ELR (cell line): ENCODE measurements around the gene NCOA3.

Experiments
- DNase-seq: peaks from one replicate; pipeline ENCODE4 v3.0.0-alpha.2; 2015; ENCODE audit warnings: low read depth

Gene NCOA3

DNA sequence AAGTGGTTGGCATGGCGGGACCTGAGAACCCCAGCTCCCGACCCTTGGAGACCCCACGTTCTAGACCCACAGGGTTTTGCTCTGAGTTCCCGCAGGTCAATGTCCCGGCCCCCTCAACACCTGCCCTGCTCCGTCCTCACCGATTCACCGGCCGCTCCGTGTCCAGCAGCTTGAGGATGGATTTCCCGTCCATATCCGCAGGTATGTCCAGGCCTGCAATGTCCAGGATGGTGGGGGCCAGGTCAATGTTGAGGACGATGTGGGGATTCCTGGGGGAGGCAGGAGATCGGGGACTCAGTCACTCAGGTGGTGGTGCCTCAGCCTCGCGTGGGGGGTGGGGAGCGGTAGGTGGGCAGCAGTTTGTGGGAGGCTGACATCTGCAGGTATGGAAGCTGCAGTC is 176.8 kb downstream of the NCOA3 start:
- no peak for DNase-seq

DNA sequence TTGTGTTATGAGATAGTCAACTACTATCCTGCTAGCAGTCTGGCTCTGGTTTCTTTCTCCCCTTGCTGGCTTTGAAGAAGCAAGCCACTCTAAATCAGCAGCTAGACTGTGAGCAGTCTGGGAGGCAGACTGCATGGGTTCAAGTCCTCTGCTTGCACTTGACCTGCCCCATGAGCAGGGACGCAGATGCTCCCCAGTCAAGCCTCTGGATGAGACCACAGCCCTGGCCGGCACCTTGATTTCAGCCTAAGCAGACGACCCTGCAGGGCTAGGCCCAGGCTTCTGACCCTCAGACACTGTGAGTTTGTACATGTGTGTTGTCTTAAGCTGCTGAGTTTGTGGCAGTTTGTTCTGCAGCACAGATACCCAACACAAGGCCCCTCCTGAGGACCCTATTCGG is 177.8 kb downstream of the NCOA3 start:
- DNase-seq, result no peak

DNA sequence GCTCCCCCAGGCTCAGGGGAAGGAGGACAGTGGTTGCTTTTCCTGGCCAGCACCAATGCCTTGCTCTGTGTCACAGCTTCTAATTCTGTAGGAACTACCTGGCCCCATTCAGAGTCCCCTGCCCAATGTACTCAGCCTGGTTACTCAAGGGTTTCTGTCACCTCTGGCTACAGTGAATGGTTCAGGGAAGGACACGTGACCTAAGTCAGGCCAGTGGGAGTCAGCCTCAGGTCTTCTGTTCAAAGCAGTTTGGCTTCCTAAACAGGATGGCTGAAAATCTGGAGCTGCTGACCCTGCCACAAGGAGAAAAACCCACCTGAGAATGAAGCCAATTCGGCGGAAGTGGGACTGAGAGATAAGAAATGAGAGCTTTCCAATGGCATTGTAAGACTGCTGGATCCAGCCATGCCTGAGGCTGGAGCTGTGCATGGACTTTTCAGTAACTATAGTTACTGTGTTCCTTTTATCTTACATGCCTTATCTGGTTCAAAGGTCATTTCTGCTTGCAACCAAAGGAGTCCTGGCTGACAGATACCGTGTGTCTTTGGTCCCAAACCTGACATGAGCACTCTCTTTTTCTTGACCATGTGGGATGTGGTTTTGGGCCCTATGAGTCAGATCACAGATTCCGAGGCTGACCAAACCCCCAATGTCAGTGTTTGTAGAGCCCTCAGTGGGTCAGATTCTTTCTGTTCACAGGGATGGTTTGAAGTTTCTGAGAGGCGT is 179.3 kb downstream of the NCOA3 start:
- peak; percentile 42 for DNase-seq

DNA sequence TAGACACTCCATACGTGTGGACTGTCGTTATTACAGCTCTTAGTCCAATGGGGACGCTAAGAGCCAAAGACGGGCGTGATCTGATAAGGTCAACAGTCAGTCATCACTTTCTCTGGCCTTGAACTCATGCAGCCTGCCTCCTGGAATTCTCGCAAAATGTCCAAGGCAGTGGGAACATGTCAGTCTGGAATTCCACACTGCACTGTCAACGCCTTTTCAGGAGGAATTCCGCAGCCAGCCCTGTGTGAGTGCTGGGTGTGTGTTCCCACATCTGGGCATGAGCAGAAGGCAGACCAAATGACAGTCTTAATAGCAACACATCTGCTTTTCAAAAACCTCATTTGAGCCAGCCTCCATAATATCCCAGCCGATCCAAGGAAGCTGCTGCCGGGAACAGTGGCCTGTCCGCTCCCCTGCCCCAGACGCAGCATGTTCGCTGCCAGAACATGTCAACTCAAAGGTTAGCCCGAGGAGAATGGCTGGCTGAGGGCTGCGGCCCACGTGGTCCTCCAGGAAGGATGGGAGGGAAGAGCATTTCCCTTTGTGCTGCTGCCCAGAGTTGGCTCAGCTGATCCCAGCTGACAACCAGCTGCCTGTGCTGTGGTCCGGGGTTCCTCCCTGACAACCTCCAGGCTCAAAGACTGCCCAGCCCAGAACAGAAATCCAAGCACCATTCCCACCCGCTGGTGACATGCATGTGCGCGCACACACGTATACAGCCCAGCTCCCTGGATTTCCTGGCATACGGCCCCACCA is 180.5 kb downstream of the NCOA3 start:
- no peak for DNase-seq

DNA sequence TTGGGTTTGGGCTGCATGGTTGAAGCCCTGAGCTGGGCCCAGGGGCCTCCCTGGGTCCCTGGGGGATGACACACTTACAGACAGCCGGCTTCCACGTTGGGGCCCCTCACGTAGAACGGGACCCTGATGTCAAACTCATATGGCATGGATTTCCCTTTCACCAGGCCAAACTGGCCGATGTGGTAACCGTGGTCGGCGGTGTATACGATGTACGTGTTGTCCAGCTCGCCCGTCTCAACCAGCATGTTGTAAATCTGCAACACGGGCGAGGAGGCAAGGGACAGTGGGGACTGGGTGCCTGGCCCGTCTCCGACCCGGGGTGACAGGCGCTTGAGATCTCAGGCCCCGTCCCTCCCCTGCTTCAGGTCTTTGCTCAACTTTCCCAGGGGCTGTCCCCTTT is 181.2 kb downstream of the NCOA3 start:
- no peak for DNase-seq

DNA sequence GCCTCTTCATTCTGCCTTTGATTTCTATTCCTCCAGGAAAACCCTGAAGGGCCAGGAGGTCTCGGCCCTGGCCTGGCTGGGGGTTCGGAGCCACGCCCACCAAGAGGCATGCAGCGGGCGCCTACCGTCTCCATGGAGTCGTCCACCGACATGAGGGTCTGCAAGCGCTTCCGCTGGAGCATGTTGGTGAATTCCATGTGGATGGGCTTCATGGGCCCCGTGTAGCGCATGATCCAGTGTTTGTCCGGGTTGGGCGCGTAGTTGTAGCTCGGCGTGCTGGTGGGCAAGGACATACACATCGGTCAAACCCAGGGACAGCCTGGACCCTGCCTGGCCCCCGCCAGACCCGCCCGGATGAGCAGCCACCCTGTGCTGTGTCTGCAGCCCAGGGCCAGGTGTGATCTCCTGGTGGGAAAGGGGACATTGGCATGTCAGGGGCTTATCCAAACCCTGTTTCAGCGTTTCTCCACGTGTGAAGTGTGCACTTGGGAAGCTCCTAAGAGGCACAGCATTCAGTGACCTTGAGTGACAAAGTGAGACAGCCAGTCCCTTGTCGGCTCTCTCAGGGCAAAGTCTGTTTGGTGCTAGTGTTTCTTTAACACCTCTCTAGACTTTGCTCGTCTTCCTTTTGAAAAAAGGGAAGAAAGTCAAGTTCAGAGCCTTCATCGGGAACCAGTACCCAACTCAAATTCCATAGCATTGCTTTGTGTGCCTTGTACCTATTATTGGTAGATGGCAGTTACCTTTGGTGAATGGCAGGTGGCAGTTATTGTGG is 182.8 kb downstream of the NCOA3 start:
- DNase-seq, result no peak

DNA sequence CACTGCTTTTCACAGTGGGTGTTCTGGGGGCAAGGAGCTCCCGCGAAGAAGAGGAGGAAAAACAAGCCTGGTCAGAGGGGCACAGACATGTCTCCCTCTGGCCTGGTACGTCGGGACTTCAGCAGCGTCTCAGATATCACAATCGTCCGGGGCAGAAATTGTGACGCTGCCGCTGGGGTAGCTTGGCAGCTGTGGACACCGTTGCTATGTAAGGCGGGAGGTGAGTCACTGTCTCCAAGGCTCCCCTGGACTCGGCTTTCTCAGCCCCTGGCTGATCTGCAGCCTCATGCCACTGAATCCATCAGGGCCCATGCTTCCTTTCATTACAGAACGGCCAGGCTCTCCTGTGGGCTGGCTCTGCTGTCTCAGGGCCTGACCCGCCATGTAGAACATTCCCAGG is 184.9 kb downstream of the NCOA3 start:
- peak; percentile 59 for DNase-seq

DNA sequence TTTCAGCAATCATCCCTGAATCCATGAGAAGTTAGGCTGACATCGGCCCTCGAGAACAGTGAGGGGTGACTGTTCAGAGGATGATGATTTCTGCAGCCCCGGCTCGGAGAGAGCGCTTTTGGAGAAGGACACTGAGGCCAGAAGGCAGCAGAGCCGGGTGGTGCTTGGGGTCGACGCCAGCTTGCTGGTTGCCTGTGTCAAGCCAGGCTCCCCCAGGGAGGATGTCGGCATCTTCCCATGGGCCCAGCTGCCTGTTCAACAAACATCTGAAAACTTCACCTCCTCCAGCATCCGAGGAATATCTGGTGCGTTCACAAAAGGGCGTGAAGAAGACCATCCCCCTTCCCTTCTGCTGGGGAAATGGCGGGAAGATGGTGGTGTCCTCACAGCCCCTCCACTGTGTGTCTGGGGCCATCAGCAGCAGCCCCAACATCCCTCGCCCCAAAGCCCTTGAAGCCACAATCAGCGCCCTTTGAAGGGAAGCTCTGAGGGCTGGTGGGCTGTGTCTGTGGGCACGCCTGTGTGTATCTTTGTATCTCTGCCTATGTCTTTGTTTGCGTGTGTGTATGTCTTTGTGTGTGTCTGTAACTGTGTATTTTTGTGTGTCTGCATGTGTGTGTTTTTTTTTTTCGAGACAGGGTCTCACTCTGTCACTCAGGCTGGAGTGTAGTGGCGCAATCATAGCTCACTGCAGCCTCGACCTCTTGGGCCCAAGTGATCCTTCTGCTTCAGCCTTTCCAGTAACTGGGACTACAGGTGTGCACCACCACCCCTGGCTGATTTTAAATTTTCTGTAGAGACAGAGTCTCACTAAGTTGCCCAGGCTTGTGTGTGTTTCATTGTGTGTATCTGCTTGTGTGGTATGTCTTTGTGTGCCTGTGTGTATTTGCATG is 185.7 kb downstream of the NCOA3 start:
- no peak for DNase-seq

DNA sequence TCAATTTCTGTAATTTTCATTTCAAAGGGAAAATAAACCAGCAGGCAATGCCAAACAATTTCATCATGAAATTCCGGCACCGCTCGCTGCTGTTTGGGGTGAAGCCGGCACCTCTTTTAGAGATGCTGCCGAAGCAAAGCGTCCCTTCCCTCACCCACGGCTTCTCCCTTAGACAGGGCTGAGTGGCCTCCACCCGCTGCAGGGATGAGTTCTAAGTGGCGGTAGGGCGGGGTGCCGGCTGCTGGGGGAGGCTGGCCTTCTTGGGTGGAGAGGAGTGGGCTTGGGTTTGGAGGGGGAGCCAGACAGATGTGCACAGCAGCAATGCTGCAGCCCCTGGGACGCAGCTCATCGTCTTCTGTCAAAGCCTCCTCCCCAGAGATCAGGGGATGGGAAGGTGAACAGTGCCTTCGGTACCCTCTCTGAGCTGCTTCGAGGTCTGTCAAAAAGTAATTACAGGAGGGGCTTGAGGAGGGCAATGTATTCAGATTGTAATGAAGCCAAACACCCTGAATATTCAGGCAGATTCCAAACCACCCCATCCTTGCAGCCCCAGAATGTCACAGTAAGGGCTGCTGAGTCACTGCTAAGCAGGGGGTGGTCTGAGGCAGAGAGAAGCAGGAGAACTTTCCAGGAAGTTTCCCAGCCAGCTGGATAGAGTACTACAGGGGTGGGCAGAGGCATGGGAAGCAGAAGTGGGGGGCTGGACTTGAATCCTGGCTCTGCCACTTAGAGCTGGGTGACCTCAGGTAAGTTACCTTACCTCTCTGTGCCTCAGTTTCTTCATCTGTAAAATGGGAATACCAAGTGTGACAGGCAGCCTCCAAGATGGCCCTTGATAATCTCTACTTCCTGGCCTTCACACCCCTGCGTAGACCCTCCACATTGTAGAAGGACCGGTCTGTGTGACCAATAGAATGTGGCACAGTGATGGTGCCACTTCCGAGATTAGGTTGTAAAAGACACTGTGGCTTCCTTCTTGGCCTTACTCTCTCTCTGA is 187.0 kb downstream of the NCOA3 start:
- no peak for DNase-seq

DNA sequence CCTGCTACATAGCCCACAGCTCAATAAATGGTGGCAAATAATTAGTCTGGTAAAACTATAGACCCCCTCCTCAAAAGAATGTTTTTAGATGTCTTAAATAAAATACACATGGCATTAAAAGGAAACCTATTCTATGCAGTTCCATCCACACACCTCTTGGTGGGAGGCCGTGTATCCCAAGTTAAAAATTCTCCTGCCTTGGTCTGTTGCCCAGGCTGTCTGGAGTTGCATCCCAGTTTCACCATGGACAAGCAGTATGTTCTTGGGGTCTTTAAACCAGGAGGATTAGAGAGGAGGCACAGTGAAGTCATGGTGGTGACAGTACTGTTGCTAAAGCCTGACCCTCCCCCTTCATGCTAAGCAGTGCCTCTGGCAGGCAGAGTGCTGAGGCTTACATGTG is 188.0 kb downstream of the NCOA3 start:
- DNase-seq, result no peak

DNA sequence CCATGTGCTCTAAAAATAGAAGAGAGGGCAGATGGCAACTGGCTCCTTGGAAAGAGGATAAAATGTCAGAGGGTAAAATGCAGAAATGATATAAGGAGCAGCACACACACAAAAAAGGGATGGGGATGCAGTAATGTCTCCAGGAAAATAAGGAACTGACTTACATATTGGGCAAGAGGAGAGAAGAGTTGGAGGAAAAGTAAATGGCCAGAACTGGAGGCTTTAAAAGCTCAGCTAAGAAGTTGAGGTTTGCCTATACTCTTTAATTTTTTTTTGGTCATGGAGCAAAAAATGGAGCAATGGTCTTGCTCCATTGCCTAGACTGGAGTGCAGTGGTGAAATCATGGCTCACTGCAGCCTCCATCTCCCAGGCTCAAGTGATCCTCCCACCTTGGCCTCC is 189.9 kb downstream of the NCOA3 start:
- DNase-seq, result peak; percentile 50

DNA sequence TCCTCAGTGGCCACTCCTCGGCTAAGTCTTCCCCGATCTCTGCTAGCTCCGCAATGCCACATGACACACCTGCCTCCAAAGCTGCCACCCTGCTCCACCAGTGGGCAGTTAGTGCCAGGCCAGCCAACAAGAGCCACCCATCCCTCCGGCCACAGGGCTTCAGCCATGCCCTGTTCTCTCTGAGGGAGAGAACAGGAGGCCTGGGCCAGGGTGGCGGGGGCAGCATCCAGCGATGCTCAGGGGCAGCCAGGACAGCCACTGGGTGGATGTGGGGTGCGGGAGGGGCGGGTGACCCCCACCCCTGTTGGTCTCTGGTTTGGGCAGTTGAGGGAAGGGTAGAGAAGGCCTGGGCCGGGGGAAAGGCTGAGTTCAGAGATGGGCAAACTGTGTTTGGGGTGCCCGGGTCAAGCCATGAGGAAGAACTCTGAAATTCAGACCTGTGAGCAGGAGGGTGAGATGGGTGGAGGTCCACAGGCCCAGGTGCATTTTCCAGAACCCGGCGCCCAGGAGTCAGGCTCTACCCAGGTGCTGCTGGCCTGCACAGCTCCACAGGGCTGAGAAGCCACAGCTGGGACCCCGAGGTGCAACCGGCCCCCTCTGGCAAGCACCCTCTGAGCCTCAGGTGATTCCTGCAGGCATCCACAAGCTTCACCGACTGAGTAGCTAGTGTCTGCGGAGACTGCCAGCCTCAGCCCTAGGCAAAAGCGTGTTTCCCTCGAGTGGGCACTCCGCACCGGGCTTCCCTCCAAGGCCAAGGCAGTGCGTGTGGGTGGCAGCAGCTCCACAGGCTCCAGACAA is 192.5 kb downstream of the NCOA3 start:
- DNase-seq, result no peak

DNA sequence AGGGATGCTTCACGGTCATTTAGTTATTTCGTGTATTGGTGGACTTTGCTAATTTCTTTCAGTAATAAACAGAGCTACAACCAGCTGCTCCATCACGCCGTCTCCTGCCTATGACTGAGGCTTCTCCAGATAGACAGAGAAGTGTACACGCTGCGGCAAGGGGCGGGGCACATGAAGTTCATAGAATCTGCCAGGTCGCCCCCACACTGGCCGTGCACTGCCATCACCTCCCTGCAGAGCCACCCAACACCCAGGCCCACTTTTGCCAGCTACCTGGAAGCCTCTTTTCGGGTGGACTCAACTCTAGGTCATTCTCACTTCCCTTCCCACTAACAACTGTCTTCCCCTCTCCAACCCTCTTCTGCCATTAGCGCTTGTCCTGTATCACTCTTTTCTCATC is 195.2 kb downstream of the NCOA3 start:
- no peak for DNase-seq

DNA sequence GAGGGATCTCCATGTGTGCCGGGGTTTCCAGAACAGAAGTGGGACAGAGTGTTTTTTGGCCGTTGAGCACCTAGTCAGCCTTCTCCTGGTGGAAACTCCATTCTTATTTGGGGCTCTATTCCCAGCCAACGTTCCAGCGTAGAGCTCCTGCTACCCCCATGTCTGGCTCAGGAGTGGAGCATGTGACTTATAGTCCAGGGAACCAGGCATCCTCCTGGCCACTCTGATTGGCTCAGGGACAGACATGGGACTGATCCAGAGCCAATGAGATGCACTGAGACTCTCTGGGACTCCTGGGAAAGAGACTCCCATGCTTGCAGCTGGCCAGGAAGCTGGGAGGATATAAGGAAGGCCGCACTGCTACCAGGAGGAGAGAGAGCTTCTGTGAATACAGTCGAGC is 196.5 kb downstream of the NCOA3 start:
- DNase-seq, result no peak

DNA sequence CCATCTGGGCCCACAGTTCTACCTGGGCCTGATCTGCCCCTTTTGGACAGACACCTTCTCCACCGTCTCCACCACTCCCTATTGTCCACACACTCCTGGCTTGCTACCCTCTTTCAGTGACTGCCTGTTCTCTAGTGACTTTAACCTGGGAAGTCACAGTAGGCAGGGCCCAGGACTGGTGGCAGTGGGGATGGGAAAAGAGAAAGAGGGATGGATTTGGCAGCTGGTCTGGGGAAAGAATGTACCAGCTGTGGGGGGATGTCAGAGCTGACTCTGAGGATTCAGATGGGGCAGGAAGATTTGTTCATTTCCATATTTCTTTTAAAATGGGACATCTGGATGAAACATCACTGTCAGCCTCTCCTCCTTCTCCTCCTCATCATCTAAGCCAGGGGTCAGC is 198.1 kb downstream of the NCOA3 start:
- no peak for DNase-seq

DNA sequence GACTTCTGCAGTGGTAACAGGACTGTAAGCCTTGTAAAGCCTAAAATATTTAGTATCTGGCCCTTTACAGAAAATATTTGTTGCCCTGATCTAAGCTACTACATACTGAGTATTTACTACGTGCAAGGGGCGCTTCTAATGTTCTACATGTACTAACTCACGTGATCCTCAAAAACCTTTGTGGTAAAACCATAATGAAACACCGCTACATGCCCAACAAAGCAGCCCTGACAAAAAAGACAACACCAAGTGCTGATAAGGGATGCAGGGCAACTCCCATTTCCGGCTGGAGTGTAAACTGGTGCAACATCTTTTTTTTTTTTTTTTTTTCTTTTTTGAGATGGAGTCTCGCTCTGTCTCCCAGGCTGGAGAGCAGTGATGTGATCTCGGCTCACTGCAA is 198.6 kb downstream of the NCOA3 start:
- DNase-seq, result no peak

DNA sequence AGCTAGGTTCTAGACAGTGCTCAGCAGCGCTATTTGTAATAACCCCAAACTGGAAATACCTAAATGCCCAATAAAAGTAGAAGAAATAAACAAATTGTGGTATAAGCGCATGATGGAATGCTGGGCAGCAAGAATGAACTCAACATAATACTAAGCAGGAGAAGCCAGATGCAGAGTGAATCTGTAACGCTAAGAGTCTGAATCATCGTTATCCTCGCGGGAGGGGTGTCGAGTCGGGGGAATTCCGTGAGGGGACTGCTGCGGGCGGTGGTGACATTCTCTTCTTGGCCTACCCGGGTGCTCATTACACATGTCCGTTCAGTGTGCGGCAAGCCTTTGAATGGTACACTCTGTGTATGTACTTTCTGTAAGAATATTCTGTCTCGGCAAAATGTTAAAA is 199.9 kb downstream of the NCOA3 start:
- peak; percentile 56 for DNase-seq

DNA sequence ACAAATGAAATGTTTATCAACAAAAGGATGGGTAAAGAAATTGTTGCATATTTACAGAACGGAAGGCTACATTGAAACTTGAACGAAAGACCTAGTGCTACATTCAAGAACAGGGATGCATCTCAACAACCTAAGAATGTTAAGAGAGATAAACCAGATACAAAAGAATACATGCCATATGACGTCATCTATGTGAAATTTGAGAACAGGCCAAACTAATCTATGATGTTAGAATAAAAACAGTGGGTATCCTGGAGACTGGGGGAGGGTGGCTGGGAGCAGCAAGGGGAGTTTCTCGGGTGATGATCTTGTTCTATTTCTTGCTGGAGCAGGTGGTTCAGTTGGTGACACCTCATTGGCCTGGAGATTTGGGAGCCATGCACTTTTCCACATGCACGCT is 202.1 kb downstream of the NCOA3 start:
- DNase-seq, result peak; percentile 14

DNA sequence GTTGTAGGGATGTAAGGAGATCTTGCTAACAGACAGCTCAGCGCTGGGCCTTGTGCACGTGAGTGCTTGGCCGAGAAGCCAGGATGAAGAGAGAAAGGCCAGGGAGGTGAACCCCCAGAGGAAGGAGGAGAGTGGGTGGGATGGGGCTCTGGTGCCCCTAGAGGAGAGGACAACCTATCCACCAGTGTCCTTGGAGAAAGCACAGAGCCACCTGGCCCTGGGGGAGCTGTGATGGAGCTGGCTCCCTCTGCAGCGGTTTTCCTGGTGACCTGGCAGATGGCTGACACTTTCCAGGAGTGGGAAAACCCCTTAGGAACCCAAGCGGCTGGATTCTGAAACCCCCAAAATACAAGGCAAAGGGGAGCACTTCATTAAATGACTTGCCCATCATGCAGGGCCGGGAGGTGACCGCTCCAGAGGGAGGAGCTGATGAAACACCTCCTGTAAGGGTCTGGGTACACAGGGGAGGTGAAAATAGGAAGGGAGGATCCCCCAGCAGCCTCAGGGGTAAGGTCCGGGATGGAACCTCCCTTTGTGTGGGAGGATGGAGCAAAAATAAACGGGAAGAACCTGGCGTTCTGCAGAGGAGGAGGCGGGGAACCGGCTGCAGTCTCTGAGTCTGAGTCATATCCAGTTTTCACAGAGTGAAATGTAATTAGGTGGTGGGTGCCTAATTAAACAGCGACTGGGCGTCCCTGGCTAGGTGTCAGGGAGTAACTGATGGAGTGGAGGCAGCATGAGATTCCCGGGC is 203.2 kb downstream of the NCOA3 start:
- DNase-seq, result no peak
